NCI-H526 (cell line): Measurements from ENCODE around the gene FNIP1.
A peak's percentile ranks its signal among the peaks of the same experiment; 100 is the strongest.
"Not testable (repeated sequence)": the region's sequence is repeated elsewhere in the genome, so short reads cannot be mapped to it uniquely, and the experiment has no call there.

Experiments
- DNase-seq, 2 experiments: peaks; one replicate each; lab custom pipeline; 2025; lab: John Stamatoyannopoulos, UW

FNIP1 gene

GRCh38 chr5:131635684-131636572 is 160.9 kb downstream of the FNIP1 start:
- peak; percentile 26 to 50 for DNase-seq

DNA sequence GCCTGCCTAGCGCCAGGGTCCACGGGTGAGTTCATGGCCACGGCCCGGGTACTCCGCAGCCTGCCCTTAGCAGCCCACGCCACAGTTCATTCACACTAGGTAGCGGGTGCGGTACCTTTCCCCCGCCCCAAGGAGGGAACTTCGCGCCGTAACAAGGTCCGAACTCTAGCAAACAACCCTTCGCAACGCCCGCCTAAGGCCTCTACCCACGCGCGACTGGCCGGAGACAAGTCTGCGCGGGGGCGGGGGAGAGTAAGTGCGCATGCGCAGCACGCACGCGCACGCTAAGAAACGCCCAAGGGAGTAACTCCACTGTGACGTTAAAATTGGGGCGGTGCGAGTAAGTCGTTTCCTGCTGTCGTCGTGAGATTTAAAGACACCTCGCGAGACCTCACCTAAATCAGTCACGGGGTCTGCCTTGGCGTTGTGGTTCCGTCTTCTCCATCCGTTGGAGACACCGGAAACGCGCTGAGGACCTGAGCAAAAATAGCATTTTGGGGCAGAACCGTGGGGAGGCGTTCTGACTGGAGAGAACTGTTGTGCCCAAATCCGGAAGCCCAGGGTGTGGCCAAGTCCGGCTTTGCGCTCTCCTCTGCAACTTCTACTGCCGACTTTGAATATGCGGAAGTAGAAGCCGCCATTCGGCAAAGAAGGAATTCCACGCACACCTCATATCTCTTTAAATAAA is 161.7 kb downstream of the FNIP1 start, which contains the start of gene RAPGEF6:
Gene RAPGEF6 (minus strand): TSS at position 234 of the 688 bp plus-strand sequence. CDS start 199 bp downstream, at position 35.
- peak; percentile 98 for DNase-seq

DNA sequence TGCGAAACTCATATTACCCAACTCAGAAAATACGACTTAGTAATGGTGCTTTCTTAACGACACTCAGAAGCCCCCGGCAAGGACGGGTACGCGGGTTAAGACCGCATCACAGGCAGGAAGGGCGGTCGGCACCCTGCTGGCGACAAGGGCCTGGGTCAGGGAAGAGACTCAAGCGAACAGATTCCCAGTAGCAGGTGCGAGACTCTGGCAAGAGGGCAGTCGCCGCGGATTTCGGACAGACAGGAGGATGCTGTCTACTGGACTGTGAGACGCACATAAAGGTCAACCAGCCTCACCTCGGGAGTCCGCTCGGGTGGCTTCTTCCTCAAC is 162.2 kb downstream of the FNIP1 start:
- DNase-seq: peak; percentile 53 to 59

DNA sequence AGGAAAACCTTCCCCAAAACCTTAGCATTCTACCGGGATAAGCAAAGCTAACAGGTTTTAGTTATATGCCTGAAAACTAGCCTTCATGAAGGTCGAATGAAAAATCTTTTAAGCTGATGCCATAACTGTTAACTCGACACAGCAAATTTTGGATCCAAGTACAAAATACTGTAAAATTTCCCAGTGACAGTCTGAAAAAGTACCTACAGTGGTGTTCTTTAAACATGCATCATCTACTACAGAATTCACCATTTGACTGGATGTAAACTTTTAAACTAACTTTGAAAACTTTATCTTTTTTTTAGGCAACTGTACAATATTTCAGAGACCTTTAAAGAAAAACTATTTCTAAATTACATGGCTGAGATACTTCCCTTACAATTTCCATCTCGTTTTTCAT is 162.6 kb downstream of the FNIP1 start:
- no peak for DNase-seq

GRCh38 chr5:131633830-131634229 is 163.0 kb downstream of the FNIP1 start:
- DNase-seq: peak in 1 of 2 experiments; percentile 13

DNA sequence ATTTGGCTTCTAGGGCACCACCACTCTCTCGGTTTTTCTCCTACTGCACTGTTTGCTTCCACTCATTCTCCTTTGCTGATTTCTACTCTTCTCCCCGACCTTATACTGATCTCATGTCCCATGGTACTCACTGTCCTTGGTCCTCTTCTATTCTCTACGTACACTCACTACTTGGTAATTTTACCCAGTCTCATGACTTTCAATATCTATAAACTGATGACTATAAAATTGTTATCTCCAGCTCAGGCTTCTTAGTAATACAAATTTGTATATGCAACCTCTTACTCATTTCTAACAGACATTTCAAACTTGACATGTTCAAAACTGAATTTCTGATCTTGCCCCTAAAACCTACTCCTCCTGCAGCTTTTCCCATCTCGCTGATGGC is 165.9 kb downstream of the FNIP1 start:
- no peak for DNase-seq

DNA sequence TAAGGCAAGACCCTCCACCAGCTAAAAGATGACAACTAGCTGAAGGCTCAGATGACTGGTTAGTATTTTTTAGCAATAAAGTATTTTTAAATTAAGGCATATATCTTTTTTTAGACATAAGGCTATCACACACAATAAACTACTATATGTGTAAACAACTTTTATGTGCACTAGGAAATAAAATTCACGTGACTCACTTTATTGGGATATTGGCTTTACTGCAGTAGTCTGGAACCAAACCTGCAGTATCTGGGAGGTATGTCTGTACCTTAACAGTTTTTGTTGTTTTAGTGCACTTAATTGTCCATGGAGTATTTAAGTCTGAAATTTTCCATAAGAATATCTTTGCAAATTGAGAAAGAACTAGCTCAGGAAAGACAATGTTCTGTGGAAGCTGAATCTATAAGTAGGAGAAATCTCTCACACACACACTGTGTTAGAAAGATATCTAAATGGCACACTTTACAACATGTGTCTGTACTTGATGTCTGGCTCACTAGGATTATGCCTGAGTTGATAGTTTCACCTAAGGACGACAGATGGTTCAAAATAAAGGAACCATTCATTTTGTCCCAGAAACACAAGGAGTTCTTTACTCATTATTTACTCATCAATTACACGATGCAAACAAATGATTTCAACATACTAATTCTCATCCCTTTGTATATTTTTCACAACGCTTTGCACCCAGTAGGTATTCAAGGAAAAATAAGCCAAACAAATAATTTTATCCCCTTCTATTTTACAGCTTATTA is 166.4 kb downstream of the FNIP1 start:
- no peak for DNase-seq

GRCh38 chr5:131628990-131629389 is 167.8 kb downstream of the FNIP1 start:
- no peak for DNase-seq

- DNase-seq: no peak
Measured at GRCh38 chr5:131627207-131627865, 169.5 kb downstream of the FNIP1 start.

DNA sequence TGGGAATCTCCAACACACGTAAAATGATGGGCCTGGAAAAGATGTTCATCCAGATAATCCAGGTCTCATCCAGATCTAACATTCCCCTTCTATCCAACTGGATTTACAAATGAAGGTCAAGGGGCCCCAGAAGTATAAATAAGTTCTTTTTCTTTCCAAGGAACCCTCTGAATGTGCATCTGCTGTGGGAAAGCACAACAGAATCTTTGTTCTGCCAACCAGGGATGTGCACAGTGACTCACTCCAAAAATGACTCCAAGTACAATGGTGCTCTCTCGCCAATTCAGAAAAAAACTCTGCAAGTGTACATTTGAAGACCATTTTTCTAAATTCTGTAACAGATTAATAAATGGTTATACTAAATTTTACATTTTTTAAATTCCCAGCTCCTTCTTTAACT is 174.2 kb downstream of the FNIP1 start:
- DNase-seq: no peak

DNA sequence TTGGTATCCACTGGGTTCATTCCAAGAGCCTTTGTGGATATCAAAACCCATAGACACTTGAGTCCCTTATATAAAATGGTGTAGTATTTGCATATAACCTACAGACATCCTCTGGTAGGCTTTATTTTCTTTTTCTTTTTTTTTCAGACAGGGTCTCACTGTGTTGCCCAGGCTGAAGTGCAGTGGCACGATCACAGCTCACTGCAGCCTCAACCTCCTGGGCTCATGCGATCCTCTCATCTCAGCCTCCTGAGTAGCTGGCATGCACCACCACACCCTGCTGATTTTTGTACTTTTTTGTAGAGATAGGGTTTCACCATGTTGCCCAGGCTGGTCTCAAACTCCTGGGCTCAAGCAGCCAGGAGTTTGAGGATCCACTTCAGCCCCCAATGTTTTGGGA is 175.7 kb downstream of the FNIP1 start:
- not testable (repeated sequence) for DNase-seq

DNA sequence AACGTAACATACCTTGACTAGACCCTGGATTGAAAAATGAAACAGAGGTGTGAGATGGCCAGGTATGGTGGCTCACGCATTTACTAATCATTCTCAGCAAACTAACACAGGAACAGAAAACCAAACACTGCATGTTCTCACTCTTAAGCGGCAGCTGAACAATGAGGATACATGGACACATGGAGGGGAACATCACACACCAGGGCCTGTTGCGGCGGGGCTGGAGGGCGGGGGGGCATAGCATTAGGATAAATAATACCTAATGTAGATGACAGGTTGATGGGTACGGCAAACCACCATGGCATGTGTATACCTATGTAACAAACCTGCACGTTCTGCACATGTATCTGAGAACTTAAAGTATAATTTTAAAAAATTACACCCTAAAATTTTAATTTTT is 177.7 kb downstream of the FNIP1 start:
- DNase-seq: no peak

DNA sequence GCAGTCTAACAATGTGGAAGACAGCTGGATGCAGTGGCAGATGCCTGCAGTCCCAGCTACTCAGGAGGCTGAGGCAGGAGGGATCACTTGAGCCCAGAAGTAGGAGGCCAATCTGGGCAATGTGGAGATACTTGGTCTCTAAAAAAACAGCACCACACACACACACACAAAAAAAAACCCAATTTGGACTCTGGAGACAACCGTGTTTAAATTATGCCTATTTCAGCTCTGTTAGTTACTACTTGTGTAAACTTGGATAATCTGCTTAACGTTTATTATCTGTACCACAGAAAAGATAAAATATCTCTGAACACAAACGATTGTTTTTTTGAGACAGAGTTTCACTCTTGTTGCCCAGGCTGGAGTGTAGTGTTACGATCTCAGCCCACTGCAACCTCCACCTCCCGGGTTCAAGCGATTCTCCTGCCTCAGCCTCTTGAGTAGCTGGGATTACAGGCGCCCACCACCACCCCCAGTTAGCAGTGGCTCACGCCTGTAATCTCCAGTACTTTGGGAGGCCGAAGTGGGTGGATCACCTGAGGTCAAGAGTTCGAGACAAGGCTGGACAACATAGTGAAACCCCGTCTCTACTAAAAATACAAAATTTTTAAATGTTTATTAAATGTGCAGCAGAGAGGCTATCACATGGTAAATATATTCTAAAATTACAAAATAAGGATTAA is 179.5 kb downstream of the FNIP1 start:
- no peak for DNase-seq

GRCh38 chr5:131615957-131616356 is 180.9 kb downstream of the FNIP1 start:
- DNase-seq: no peak

- no peak for DNase-seq
Measured at GRCh38 chr5:131613423-131613822, 183.4 kb downstream of the FNIP1 start.

- DNase-seq: no peak
Measured at GRCh38 chr5:131611064-131611381, 185.8 kb downstream of the FNIP1 start.

GRCh38 chr5:131610198-131611063 is 186.4 kb downstream of the FNIP1 start:
- no peak for DNase-seq

GRCh38 chr5:131609774-131610173 is 187.0 kb downstream of the FNIP1 start:
- DNase-seq: no peak

- no peak for DNase-seq
Measured at GRCh38 chr5:131608597-131608996, 188.2 kb downstream of the FNIP1 start.

DNA sequence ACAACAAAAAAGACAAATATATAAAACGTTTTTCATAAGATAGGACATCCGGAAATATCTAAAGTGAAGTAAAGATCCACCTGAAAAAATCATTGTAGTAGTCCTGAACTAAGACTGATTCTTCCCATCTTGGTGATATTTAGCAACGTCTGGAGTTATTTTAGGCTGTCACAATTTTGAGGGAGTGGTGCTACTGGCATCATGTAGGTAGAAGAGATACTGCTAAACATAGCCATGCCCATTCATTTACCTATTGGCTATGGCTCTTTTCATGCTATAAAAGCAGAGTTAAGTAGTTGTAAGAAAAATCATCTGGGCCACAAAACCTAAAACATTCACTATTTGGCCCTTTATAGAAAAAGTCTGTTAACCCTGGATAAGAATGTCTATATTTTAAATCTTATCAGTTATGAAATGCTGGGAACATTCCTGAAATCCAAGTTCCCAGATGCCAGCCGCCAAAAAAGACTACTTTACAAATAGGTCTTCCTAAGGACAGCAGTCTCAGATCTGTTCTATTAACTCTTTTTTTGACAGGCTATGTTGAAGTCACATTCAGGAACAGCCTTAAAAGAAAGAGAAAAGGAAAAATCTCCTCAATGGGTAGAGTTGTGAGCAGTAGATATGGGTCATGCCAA is 188.8 kb downstream of the FNIP1 start:
- DNase-seq: no peak
